Skeletal muscle tissue (tissue), 4 donors: ENCODE results near the gene CTNNA1. TPM values are rescaled to one million over a fixed set of nuclear protein-coding genes. Genes with fewer than 3 reads are reported as not detected.
A peak's percentile ranks its signal among the peaks of the same experiment; 100 is the strongest.
"Not testable (repeated sequence)": the region's sequence is repeated elsewhere in the genome, so short reads cannot be mapped to it uniquely, and the experiment has no call there.

Source experiments
- H3K27ac ChIP-seq: one replicate; pipeline ENCODE4 v1.7.0; 2013; ENCODE audit warnings: mild to moderate bottlenecking, low read depth, low read length, inconsistent platforms
- H3K27me3 ChIP-seq, 3 donors: one replicate each; pipeline ENCODE4 v1.7.0; 2013; ENCODE audit warnings: low read length in 3 of 3; ENCODE audit not compliant: control insufficient read depth in 3 of 3, insufficient read depth in 3 of 3
- H3K36me3 ChIP-seq, 3 donors: one replicate each; pipeline ENCODE4 v1.7.0; 2013; ENCODE audit warnings: low read length in 3 of 3; ENCODE audit not compliant: control insufficient read depth in 3 of 3, insufficient read depth in 3 of 3
- H3K4me1 ChIP-seq, 3 donors: one replicate each; pipeline ENCODE4 v1.7.0; 2013; ENCODE audit warnings: low read length in 3 of 3, mild to moderate bottlenecking in 3 of 3; ENCODE audit not compliant: control insufficient read depth in 3 of 3, insufficient read depth in 3 of 3
- H3K4me3 ChIP-seq, 3 donors: one replicate each; pipeline ENCODE4 v1.7.0; 2013; ENCODE audit warnings: low read length in 3 of 3
- H3K9ac ChIP-seq, 3 donors: one replicate each; pipeline ENCODE4 v1.7.0; 2013; ENCODE audit warnings: low read length in 3 of 3, mild to moderate bottlenecking in 3 of 3, moderate library complexity in 2 of 3, low read depth in 1 of 3
- H3K9me3 ChIP-seq, 3 donors: one replicate each; pipeline ENCODE4 v1.7.0; 2013; ENCODE audit warnings: low read length in 3 of 3; ENCODE audit not compliant: control insufficient read depth in 3 of 3
- total RNA-seq: library from RNA; depleted of rRNA; stranded (reverse); fragments of >200 nt; gene quantifications from one replicate; pipeline ENCODE4 v1.2.3, GENCODE V29; 2014
- donor health status: Osteomylitis.

The CTNNA1 gene
- total RNA-seq, 1 donor from 2014 or later: 375 TPM

DNA sequence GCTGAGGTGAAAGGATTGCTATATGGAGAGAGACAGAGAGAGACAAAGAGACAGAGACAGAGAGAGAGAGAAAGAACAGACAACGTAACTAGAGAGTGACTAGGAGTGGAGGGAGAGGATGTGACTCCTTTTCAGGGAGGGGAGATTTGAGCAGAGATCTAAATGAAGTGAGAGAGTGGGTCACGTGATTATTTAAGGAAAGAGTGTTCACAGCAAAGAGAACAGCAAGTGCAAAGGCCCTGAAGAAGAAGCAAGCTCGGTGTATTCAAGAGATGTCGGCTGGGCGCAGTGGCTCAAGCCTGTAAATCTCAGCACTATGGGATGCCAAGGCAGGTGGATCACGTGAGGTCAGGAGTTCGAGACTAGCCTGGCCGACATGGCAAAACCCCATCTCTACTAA lies 40.9 kb upstream of the CTNNA1 start:
- Histone ChIP-seq H3K27ac (no peak overlapping the region), H3K9me3 (no peaks in the 10 kb centered on the region), H3K36me3 (no peaks in the 10 kb centered on the region), H3K9ac (no peak overlapping the region), H3K4me1 (peaks cover 0 to 3% (median 0%) of the 10 kb centered on the region in 3 donors), H3K4me3 (no peak overlapping the region), H3K27me3 (no peaks in the 10 kb centered on the region)

- no peak overlapping the region for H3K4me3 ChIP-seq
- H3K9ac ChIP-seq: no peak overlapping the region
- no peaks in the 10 kb centered on the region for H3K27me3 ChIP-seq
- no peak overlapping the region for H3K27ac ChIP-seq
- no peaks in the 10 kb centered on the region for H3K9me3 ChIP-seq
- H3K4me1 ChIP-seq: peaks cover 0 to 3% (median 0%) of the 10 kb centered on the region in 3 donors
- H3K36me3 ChIP-seq: no peaks in the 10 kb centered on the region
Observed at GRCh38 chr5:138712791-138713190, 40.4 kb upstream of the CTNNA1 start.

GRCh38 chr5:138713247-138713646 lies 40.0 kb upstream of the CTNNA1 start:
- no peaks in the 10 kb centered on the region for H3K36me3 ChIP-seq
- no peak overlapping the region for H3K9ac ChIP-seq
- H3K27ac ChIP-seq: no peak overlapping the region
- no peaks in the 10 kb centered on the region for H3K27me3 ChIP-seq
- H3K4me3 ChIP-seq: no peak overlapping the region
- H3K4me1 ChIP-seq: peaks cover 0 to 3% (median 0%) of the 10 kb centered on the region in 3 donors
- H3K9me3 ChIP-seq: no peaks in the 10 kb centered on the region

- H3K36me3 ChIP-seq: no peaks in the 10 kb centered on the region
- H3K9ac ChIP-seq: no peak overlapping the region
- H3K9me3 ChIP-seq: no peaks in the 10 kb centered on the region
- H3K4me3 ChIP-seq: no peak overlapping the region
- H3K27me3 ChIP-seq: no peaks in the 10 kb centered on the region
- no peak overlapping the region for H3K27ac ChIP-seq
- peaks cover 0 to 3% (median 0%) of the 10 kb centered on the region in 3 donors for H3K4me1 ChIP-seq
Observed at GRCh38 chr5:138714694-138715093, 38.5 kb upstream of the CTNNA1 start.

DNA sequence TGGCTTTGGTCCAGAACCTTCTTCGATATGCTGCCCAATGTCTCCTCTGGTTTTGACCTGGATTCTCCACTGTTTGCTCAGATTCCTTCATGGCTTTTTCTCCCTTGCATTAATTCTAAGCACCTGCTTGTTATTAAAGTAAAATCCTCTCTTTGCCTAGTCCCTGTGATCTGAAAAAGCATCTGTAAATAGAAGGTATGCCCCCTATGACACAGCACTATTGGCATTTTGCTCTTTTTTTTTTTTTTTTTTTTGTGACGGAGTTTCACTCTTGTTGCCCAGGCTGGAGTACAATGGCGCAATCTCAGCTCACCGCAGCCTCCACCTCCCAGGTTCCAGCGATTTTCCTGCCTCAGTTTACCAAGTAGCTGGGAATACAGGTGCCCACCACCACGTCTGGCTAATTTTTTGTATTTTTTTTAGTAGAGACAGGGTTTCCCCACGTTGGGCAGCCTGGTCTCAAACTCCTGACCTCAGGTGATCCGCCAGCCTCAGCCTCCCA lies 37.2 kb upstream of the CTNNA1 start:
- H3K4me1 ChIP-seq, H3K36me3 ChIP-seq, H3K27me3 ChIP-seq, H3K4me3 ChIP-seq, H3K9me3 ChIP-seq, H3K9ac ChIP-seq, H3K27ac ChIP-seq: not testable (repeated sequence)

DNA sequence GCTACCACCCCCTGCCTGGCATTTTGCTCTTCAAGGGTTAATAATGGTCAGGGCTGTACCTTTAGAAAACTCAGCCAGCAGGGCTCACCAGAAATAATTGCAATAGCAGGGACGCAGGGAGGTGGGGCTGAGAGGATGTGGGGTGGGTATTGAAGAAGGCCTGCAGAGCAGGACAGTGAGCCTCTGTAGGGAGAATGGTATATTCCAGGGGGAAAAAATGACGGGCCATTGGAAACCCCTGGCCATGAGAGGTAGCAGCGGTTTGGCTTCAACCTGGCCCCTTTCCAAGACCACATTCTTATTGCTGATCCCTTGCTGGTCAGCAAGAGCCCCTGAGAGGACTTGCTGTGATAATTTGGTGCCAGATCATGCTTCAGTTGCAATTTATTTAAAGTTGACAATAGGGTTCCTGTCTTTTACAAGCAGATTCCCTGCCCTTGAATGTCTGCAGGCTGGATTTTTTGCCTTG lies 36.7 kb upstream of the CTNNA1 start:
- Histone ChIP-seq H3K4me1 (peaks cover 0 to 3% (median 0%) of the 10 kb centered on the region in 3 donors), H3K9me3 (no peaks in the 10 kb centered on the region), H3K9ac (peak overlapping the region in 1 of 3 donors; percentile 14), H3K36me3 (no peaks in the 10 kb centered on the region), H3K4me3 (no peak overlapping the region), H3K27ac (no peak overlapping the region), H3K27me3 (no peaks in the 10 kb centered on the region)

GRCh38 chr5:138717399-138717798 lies 35.8 kb upstream of the CTNNA1 start:
- Histone ChIP-seq H3K36me3 (no peaks in the 10 kb centered on the region), H3K27ac (no peak overlapping the region), H3K9me3 (no peaks in the 10 kb centered on the region), H3K4me1 (peaks cover 0 to 7% (median 4%) of the 10 kb centered on the region in 3 donors), H3K4me3 (no peak overlapping the region), H3K9ac (no peak overlapping the region), H3K27me3 (no peaks in the 10 kb centered on the region)

DNA sequence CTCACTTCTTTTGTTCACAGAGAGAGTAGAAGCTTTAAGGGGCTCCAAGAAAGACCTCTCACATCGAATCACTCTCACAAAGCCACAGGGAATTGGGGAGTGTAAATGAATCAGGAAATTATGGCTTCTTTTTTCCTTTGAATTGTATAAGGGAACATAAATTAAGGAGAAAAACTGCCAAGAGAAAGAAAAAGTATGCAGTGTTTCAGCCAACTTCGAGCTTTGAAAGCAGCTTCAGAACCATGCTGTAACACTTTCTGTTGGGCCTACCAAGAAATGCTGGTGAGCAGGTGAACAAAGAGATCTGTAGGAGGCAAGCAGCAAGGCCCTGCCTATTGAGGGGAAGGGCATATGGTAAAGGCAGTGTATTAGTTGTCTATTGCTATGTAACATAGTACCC lies 33.4 kb upstream of the CTNNA1 start:
- H3K27me3 ChIP-seq: no peaks in the 10 kb centered on the region
- no peak overlapping the region for H3K27ac ChIP-seq
- no peaks in the 10 kb centered on the region for H3K9me3 ChIP-seq
- H3K36me3 ChIP-seq: no peaks in the 10 kb centered on the region
- H3K4me3 ChIP-seq: no peak overlapping the region
- H3K4me1 ChIP-seq: peaks cover 4 to 23% (median 22%) of the 10 kb centered on the region in 3 donors
- no peak overlapping the region for H3K9ac ChIP-seq

DNA sequence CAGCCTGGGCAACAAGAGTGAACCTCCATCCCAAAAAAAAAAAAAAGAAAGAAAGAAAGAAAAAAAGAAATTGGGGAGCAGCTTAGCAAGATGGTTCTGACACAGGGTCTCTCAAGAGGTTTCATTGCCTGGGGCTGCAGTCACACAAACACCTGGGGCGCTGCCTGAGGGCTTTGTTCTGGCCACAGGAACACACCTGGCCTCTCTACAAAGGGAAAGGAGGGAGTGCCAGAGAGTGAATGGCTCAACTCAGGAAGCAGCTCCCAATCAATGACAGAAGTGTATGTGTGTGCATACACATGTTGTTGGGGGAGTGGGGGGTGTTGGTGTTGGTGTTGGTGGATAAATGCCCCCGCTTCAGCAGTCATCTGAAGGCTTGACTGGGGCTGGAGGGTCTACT lies 32.4 kb upstream of the CTNNA1 start:
- no peak overlapping the region for H3K27ac ChIP-seq
- no peaks in the 10 kb centered on the region for H3K36me3 ChIP-seq

DNA sequence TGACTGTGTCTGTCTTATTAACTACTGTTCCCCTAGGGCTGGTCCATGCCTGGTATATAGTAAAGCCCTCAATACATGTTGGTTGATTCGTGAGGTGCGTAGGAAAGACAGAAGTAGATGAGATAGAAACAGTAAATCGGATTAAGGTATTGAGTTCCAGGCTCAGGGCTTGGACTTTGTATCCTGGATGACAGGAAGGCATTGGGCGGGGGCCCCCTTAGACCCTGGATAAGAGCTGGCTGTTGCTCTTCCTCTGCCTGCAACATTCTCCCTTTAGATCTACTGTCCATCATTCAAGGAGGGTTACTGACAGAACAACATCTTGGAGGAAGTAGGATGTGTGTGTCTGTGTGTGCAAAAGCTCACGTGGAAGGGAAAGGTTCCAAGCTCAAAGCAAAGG lies 31.2 kb upstream of the CTNNA1 start:
- Histone ChIP-seq H3K36me3 (no peaks in the 10 kb centered on the region), H3K27ac (no peak overlapping the region), H3K9me3 (no peaks in the 10 kb centered on the region), H3K4me1 (peaks cover 18 to 40% (median 33%) of the 10 kb centered on the region in 3 donors), H3K27me3 (no peaks in the 10 kb centered on the region), H3K9ac (no peak overlapping the region), H3K4me3 (no peak overlapping the region)

More for the DNA sequence above, 32.4 kb upstream of the CTNNA1 start:
- Histone ChIP-seq H3K27me3 (no peaks in the 10 kb centered on the region), H3K9ac (no peak overlapping the region), H3K4me3 (no peak overlapping the region), H3K9me3 (no peaks in the 10 kb centered on the region), H3K4me1 (peaks cover 15 to 33% (median 32%) of the 10 kb centered on the region in 3 donors)
